ENCODE data around the gene SBF2.

DNA sequence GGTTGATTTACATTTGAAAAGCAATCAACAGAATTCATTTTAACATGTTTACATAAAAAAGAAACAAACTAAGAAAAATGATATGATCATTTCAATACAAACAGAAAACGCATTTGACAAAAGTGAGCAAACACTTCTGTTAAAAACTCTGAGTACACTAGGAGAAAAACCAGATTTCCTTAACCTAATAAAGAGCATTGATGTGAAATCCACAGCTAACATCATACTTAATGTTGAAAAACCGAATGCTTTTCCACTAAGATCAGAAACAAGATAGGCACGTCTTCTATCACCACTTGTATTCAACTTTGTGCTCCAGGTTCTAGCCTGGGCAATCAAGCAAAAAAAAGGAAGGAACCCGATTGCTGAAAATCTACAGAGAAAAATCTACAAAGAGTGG, 227.6 kb downstream of the SBF2 start:
- TF ChIP-seq, protein P1, sequence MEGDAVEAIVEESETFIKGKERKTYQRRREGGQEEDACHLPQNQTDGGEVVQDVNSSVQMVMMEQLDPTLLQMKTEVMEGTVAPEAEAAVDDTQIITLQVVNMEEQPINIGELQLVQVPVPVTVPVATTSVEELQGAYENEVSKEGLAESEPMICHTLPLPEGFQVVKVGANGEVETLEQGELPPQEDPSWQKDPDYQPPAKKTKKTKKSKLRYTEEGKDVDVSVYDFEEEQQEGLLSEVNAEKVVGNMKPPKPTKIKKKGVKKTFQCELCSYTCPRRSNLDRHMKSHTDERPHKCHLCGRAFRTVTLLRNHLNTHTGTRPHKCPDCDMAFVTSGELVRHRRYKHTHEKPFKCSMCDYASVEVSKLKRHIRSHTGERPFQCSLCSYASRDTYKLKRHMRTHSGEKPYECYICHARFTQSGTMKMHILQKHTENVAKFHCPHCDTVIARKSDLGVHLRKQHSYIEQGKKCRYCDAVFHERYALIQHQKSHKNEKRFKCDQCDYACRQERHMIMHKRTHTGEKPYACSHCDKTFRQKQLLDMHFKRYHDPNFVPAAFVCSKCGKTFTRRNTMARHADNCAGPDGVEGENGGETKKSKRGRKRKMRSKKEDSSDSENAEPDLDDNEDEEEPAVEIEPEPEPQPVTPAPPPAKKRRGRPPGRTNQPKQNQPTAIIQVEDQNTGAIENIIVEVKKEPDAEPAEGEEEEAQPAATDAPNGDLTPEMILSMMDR (IDR thresholded peaks at IDR 0.05; ENCODE audit: insufficient read depth, low read length), result no peak
- no peak for TF ChIP-seq POLR2AphosphoS5 (IDR thresholded peaks at IDR 0.05; ENCODE audit: low read depth)
